ENCODE data around the gene POLR3H.

DNA sequence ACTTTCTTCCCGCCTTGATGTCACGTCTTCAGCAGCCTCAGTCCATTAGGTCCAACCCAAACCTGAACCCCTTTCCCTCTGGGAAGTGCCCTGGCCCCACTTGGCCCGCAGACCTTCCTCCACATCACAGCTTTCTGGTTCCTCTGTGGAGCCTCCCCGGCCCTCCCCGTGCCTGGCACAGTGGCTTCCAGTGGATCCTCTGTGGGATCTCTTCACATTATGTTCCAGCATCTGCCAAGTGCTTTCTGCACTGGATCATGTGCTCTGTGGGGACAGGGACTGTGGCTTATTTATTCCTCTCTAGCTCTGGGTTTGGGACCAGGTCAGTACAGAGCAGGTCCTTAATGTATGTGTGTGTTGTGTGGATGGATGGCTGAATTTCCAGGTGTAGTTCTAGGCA, 30.9 kb downstream of the POLR3H start:
- TF ChIP-seq CTCF (conservative IDR thresholded peaks at IDR 0.05; ENCODE audit: low read length), result no peak
- no peak for TF ChIP-seq EZH2phosphoT487 (IDR thresholded peaks at IDR 0.05; ENCODE audit: borderline replicate concordance)
